ENCODE results near the gene ERC2.

- no peak for TF ChIP-seq CTCF (IDR thresholded peaks at IDR 0.05)
- no peak for TF ChIP-seq POLR2A (IDR thresholded peaks at IDR 0.05)
These were observed 770.9 kb downstream of the ERC2 start for GRCh38 chr3:55697177-55697865.

Data from heart left ventricle (tissue), 13 donors.